ENCODE results near the gene HOOK1. TPM values are rescaled to one million over a fixed set of nuclear protein-coding genes. Genes with fewer than 3 reads are reported as not detected.

The HOOK1 gene
- total RNA-seq, 1 donor from 2014 or later, result 1.0 TPM

DNA sequence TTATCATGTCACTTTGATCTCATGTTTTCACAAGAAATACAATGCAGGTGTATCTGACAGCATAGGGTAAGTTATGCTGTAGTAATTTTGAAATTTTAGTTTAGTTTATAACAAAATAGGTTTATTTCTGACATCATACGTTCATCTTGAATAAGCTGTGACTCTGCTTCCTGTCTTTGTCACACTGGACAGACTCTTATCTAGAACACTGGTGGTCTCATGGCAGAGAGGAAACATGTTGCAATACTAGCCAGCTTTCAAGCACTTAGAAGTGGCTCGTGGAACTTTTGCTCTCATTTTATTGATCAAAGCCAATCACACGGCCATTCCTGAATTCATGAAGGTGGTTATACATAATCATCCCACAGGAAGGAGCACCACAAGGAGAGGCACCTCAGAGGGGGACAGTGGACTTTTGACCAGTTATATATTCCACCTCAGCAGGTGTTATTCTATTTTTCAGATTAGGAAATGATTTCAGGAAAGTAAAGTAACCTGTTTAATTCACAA lies 65.3 kb downstream of the HOOK1 start:
- H3K4me3 ChIP-seq (ENCODE audit: low read length in 3 of 3), result no peak overlapping the region
- peaks cover 0 to 1% (median 0%) of the 10 kb centered on the region in 3 donors for H3K4me1 ChIP-seq (ENCODE audit: control insufficient read depth in 3 of 3, insufficient read depth in 3 of 3, low read length in 3 of 3)
- H3K27me3 ChIP-seq (ENCODE audit: control insufficient read depth in 3 of 3, insufficient read depth in 3 of 3, low read length in 3 of 3), result no peaks in the 10 kb centered on the region
- H3K9ac ChIP-seq (ENCODE audit: low read depth in 1 of 3, low read length in 3 of 3), result no peak overlapping the region
- no peak overlapping the region for H3K27ac ChIP-seq (ENCODE audit: low read depth, low read length)
- H3K36me3 ChIP-seq (ENCODE audit: control insufficient read depth in 3 of 3, insufficient read depth in 3 of 3, low read length in 3 of 3), result no peaks in the 10 kb centered on the region
- H3K9me3 ChIP-seq (ENCODE audit: control insufficient read depth in 3 of 3, low read length in 3 of 3), result no peaks in the 10 kb centered on the region

DNA sequence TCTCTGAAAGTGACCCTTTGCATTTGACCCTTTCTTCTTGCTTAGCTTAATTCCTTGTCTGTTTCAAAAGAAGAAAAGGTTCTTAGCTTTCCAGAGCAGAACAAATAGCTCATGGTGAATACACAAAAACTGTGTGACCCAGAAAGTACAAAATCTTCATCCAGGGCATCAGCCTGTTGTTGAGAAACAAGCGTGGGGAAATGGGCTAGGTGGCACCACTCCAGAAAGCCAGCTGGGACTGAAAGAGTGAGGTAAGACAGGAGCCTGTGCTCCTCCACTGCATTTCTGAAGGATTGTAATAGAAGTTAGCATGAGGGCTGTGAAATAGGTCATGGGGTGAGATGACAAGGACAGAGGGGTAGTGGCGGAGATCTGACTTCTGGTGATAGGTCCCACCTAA lies 66.0 kb downstream of the HOOK1 start:
- Histone ChIP-seq H3K9me3 (ENCODE audit: control insufficient read depth in 3 of 3, low read length in 3 of 3) (no peaks in the 10 kb centered on the region), H3K4me3 (ENCODE audit: low read length in 3 of 3) (no peak overlapping the region), H3K9ac (ENCODE audit: low read depth in 1 of 3, low read length in 3 of 3) (no peak overlapping the region), H3K27me3 (ENCODE audit: control insufficient read depth in 3 of 3, insufficient read depth in 3 of 3, low read length in 3 of 3) (no peaks in the 10 kb centered on the region), H3K4me1 (ENCODE audit: control insufficient read depth in 3 of 3, insufficient read depth in 3 of 3, low read length in 3 of 3) (peaks cover 3 to 8% (median 7%) of the 10 kb centered on the region in 3 donors), H3K27ac (ENCODE audit: low read depth, low read length) (no peak overlapping the region), H3K36me3 (ENCODE audit: control insufficient read depth in 3 of 3, insufficient read depth in 3 of 3, low read length in 3 of 3) (no peaks in the 10 kb centered on the region)

DNA sequence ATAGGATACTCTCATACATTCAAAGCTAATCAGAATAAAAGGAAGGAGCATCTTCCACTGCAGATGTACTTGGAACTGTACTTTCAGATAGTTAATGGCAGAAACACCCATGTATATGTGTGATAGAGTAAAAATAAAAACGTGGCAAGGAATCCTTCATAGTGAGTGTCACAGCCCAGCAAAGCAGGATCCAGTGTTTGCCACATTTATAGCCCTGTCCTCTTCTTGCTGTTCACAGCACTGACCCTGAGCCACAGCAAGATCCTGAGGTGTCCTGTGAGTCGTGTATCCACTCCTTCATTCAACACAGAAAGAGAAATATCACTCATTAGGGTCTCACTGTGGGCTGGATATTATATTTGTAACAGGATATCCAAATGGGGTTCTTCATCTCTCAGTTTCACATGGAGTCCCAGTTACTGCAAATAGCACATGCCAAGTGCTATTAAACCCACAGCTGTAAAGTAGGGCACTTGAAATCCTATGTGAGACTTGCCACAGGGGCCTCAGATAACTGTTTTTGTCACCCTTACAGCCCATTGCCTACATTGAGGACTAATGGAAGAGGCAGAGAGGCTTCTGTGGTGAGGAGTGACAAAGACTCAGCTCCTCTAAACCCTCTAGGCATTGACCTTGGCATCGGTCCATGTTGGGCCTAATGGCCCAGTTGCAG lies 70.5 kb downstream of the HOOK1 start:
- H3K4me3 ChIP-seq (ENCODE audit: low read length in 3 of 3), result no peak overlapping the region
- H3K27ac ChIP-seq (ENCODE audit: low read depth, low read length), result no peak overlapping the region
- H3K9me3 ChIP-seq (ENCODE audit: control insufficient read depth in 3 of 3, low read length in 3 of 3), result no peaks in the 10 kb centered on the region
- no peaks in the 10 kb centered on the region for H3K36me3 ChIP-seq (ENCODE audit: control insufficient read depth in 3 of 3, insufficient read depth in 3 of 3, low read length in 3 of 3)
- H3K9ac ChIP-seq (ENCODE audit: low read depth in 1 of 3, low read length in 3 of 3), result no peak overlapping the region
- peaks cover 4 to 9% (median 7%) of the 10 kb centered on the region in 3 donors for H3K4me1 ChIP-seq (ENCODE audit: control insufficient read depth in 3 of 3, insufficient read depth in 3 of 3, low read length in 3 of 3)
- no peaks in the 10 kb centered on the region for H3K27me3 ChIP-seq (ENCODE audit: control insufficient read depth in 3 of 3, insufficient read depth in 3 of 3, low read length in 3 of 3)

DNA sequence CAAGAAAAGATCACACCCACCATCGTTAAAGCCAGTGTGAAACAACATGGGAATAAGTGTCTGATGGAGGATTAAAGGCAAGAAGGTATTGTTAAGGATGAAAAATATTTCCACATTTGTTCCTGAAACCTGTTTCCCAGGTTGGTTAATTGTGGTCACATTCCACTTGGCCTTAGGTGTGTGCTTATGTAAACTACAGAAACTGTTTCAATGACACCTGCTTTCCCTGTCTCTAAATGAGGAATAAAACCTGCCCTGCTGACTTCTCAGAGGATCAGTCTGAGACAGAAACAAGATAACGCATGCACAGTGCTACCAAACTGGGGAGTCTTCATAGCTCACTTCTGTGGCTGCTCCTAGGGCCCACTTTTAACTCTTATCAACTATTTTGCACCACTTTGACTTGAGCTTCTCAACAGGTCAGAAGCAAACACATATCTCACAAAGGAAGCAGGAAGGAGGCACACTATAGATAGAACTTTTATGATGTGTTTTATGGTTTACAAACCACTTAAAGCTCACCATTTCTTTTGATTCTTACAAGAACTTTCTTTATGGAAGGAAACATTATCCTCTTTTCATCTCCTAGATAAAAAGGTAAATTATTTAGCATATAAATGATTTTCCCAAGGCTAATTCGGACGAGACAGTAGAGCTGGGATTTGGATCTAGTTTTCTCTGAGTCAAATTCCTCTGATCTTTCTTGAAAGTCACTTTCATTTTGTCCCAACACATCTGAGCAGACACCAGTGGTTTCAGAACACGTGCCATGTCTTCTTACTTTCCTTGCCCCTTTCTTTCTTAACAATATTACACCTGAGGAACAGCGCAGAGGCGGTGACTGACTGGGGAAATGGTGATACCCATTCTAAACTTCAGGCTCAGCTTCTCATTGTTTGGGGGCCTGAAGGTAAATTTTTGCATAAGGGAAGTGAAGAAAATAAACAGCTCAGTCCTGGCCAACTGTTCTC lies 78.4 kb downstream of the HOOK1 start:
- peaks cover 0 to 9% (median 5%) of the 10 kb centered on the region in 3 donors for H3K4me1 ChIP-seq (ENCODE audit: control insufficient read depth in 3 of 3, insufficient read depth in 3 of 3, low read length in 3 of 3)
- no peaks in the 10 kb centered on the region for H3K9me3 ChIP-seq (ENCODE audit: control insufficient read depth in 3 of 3, low read length in 3 of 3)
- H3K27ac ChIP-seq (ENCODE audit: low read depth, low read length), result no peak overlapping the region
- no peaks in the 10 kb centered on the region for H3K36me3 ChIP-seq (ENCODE audit: control insufficient read depth in 3 of 3, insufficient read depth in 3 of 3, low read length in 3 of 3)
- H3K27me3 ChIP-seq (ENCODE audit: control insufficient read depth in 3 of 3, insufficient read depth in 3 of 3, low read length in 3 of 3), result no peaks in the 10 kb centered on the region
- no peak overlapping the region for H3K9ac ChIP-seq (ENCODE audit: low read depth in 1 of 3, low read length in 3 of 3)
- no peak overlapping the region for H3K4me3 ChIP-seq (ENCODE audit: low read length in 3 of 3)

DNA sequence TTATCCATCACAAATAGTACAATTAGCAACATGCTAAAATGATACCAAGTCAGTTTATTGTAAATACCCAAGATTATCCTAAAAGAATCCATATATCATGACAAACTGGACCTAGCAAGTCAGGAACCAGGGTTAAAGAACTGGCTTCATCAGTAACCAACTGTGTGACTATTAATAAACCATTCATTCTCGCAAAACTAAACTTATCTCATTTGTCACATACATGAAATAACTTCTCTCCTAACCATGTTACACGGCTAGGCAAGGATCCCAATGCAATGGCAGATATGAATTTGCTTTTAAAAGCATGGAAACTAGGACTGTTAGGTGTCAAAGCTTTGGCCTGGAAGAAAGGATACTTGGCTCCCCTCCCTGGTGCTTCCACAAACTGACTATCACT lies 82.4 kb downstream of the HOOK1 start:
- H3K4me3 ChIP-seq (ENCODE audit: low read length in 3 of 3), result no peak overlapping the region
- H3K27me3 ChIP-seq (ENCODE audit: control insufficient read depth in 3 of 3, insufficient read depth in 3 of 3, low read length in 3 of 3), result peaks cover 0 to 2% (median 0%) of the 10 kb centered on the region in 3 donors
- H3K9me3 ChIP-seq (ENCODE audit: control insufficient read depth in 3 of 3, low read length in 3 of 3), result no peaks in the 10 kb centered on the region
- H3K27ac ChIP-seq (ENCODE audit: low read depth, low read length), result no peak overlapping the region
- peaks cover 0 to 4% (median 4%) of the 10 kb centered on the region in 3 donors for H3K36me3 ChIP-seq (ENCODE audit: control insufficient read depth in 3 of 3, insufficient read depth in 3 of 3, low read length in 3 of 3)
- H3K9ac ChIP-seq (ENCODE audit: low read depth in 1 of 3, low read length in 3 of 3), result no peak overlapping the region
- peaks cover 0 to 12% (median 5%) of the 10 kb centered on the region in 3 donors for H3K4me1 ChIP-seq (ENCODE audit: control insufficient read depth in 3 of 3, insufficient read depth in 3 of 3, low read length in 3 of 3)

DNA sequence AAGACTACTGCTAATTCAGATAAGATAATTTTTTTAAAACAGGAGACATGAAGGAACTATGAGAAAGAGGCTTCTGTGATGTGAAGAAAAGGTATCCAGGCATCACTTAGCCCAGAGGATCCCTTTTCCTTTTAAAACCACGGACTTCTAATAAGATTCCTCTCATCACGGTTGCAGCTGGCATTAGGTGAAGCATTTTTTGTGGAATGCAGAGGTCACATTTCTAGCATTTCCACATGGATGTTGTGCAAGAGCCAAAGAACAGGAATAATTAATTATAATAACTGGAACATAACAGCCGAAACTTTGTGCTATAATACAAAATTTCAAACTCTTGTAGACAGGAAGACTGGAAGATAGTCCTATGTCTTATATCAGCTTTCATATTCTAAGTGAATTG lies 84.2 kb downstream of the HOOK1 start:
- Histone ChIP-seq H3K27ac (ENCODE audit: low read depth, low read length) (no peak overlapping the region), H3K27me3 (ENCODE audit: control insufficient read depth in 3 of 3, insufficient read depth in 3 of 3, low read length in 3 of 3) (peaks cover 0 to 2% (median 0%) of the 10 kb centered on the region in 3 donors), H3K9me3 (ENCODE audit: control insufficient read depth in 3 of 3, low read length in 3 of 3) (no peaks in the 10 kb centered on the region), H3K4me3 (ENCODE audit: low read length in 3 of 3) (no peak overlapping the region), H3K9ac (ENCODE audit: low read depth in 1 of 3, low read length in 3 of 3) (no peak overlapping the region), H3K4me1 (ENCODE audit: control insufficient read depth in 3 of 3, insufficient read depth in 3 of 3, low read length in 3 of 3) (peaks cover 0 to 12% (median 5%) of the 10 kb centered on the region in 3 donors), H3K36me3 (ENCODE audit: control insufficient read depth in 3 of 3, insufficient read depth in 3 of 3, low read length in 3 of 3) (peaks cover 0 to 4% (median 4%) of the 10 kb centered on the region in 3 donors)

DNA sequence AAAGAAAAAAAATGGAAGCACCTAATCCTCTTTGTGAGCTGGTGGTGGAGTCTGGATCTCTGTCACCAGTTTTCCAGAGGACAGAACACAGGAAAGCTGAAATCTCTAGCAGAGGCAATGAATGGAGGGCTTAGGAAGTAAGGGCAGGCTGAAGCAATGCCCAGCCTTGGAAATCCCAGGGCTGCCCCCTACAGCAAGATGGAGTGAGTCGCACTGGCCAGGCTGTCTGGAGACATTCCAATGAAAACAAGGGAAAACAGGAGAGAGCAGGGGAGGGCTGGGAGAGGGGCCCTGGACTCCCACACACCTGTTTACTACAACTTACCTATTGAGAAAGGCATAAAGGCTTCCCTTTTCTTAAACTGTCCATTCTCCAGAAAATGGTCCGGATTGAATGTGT lies 85.9 kb downstream of the HOOK1 start:
- Histone ChIP-seq H3K4me3 (ENCODE audit: low read length in 3 of 3) (no peak overlapping the region), H3K9me3 (ENCODE audit: control insufficient read depth in 3 of 3, low read length in 3 of 3) (no peaks in the 10 kb centered on the region), H3K36me3 (ENCODE audit: control insufficient read depth in 3 of 3, insufficient read depth in 3 of 3, low read length in 3 of 3) (peaks cover 0 to 7% (median 4%) of the 10 kb centered on the region in 3 donors), H3K27ac (ENCODE audit: low read depth, low read length) (no peak overlapping the region), H3K27me3 (ENCODE audit: control insufficient read depth in 3 of 3, insufficient read depth in 3 of 3, low read length in 3 of 3) (peaks cover 0 to 2% (median 0%) of the 10 kb centered on the region in 3 donors), H3K9ac (ENCODE audit: low read depth in 1 of 3, low read length in 3 of 3) (no peak overlapping the region), H3K4me1 (ENCODE audit: control insufficient read depth in 3 of 3, insufficient read depth in 3 of 3, low read length in 3 of 3) (peaks cover 0 to 12% (median 5%) of the 10 kb centered on the region in 3 donors)

DNA sequence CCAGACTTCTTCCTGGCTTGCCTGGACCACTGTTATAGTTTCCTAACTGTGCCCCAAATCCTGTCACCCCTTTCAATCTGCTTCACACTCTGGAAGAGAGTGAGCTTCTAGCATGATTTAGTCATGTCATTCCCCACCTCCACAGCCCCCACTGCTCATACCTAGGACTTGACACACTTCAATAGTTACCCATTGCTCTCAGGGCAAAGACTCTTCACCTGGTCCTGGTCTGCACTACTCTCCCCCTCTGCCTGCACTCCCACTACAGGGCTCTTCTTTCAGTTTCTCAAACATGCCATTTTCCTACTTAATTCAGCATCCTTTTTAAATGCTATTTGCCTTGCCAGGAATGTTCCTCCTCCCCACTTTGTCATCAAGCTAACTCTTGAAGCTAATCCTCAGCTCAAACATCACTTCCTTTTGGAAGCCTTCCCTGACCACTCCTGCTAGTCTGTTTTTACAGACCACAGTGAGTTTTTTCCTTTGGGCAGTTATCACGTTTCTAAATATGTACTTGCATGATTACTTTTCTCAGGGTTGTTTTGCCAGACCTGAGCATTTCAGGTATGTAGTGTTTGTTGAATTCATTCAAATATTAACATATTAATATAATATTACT lies 87.1 kb downstream of the HOOK1 start:
- Histone ChIP-seq H3K27me3 (ENCODE audit: control insufficient read depth in 3 of 3, insufficient read depth in 3 of 3, low read length in 3 of 3) (peaks cover 0 to 2% (median 0%) of the 10 kb centered on the region in 3 donors), H3K36me3 (ENCODE audit: control insufficient read depth in 3 of 3, insufficient read depth in 3 of 3, low read length in 3 of 3) (peaks cover 0 to 7% (median 4%) of the 10 kb centered on the region in 3 donors), H3K9me3 (ENCODE audit: control insufficient read depth in 3 of 3, low read length in 3 of 3) (no peaks in the 10 kb centered on the region), H3K4me3 (ENCODE audit: low read length in 3 of 3) (no peak overlapping the region), H3K9ac (ENCODE audit: low read depth in 1 of 3, low read length in 3 of 3) (no peak overlapping the region), H3K27ac (ENCODE audit: low read depth, low read length) (no peak overlapping the region), H3K4me1 (ENCODE audit: control insufficient read depth in 3 of 3, insufficient read depth in 3 of 3, low read length in 3 of 3) (peaks cover 0 to 11% (median 4%) of the 10 kb centered on the region in 3 donors)

DNA sequence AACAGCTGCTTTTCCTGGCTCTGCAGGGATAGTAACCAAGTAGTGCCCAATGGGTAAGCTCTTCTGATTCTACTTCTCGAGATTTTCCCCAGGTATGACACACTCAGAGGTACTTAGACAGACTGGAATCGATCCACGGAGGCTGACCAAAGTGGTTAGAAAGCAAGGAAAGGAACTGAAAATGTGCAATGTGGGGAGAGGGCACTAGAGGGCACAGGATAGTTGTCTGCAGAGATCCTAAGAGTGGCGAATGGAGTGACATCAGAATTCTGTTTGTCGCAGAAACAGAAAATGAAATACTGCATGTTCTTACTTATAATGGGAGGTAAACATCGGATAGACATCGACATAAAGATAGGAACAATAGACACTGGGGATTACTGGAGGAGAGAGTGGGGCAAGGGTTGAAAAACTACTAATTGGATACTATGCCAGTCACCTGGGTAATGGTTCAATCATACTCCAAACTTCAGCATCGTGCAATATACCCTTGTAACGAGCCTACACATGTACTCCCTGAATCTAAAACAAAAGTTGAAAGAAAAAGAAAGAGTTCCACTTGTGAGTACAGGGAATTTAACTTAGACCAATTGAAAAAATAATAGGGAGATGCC lies 88.5 kb downstream of the HOOK1 start:
- Histone ChIP-seq H3K27ac (ENCODE audit: low read depth, low read length) (no peak overlapping the region), H3K9me3 (ENCODE audit: control insufficient read depth in 3 of 3, low read length in 3 of 3) (no peaks in the 10 kb centered on the region), H3K27me3 (ENCODE audit: control insufficient read depth in 3 of 3, insufficient read depth in 3 of 3, low read length in 3 of 3) (peaks cover 0 to 2% (median 0%) of the 10 kb centered on the region in 3 donors), H3K4me3 (ENCODE audit: low read length in 3 of 3) (no peak overlapping the region), H3K9ac (ENCODE audit: low read depth in 1 of 3, low read length in 3 of 3) (peak overlapping the region in 1 of 3 donors; percentile 5), H3K4me1 (ENCODE audit: control insufficient read depth in 3 of 3, insufficient read depth in 3 of 3, low read length in 3 of 3) (peaks cover 0 to 1% (median 0%) of the 10 kb centered on the region in 3 donors), H3K36me3 (ENCODE audit: control insufficient read depth in 3 of 3, insufficient read depth in 3 of 3, low read length in 3 of 3) (peaks cover 10 to 13% (median 12%) of the 10 kb centered on the region in 3 donors)

Measured in skeletal muscle tissue (tissue), 4 donors.